CD4-positive, alpha-beta T cell treated with Interleukin-4 for 4 hours (primary cell): Measurements from ENCODE around the gene ZFP36L1.

ENCODE experiments used
- DNase-seq: peaks from one replicate; pipeline ENCODE4 v3.0.0-alpha.2; 2020

The ZFP36L1 gene

DNA sequence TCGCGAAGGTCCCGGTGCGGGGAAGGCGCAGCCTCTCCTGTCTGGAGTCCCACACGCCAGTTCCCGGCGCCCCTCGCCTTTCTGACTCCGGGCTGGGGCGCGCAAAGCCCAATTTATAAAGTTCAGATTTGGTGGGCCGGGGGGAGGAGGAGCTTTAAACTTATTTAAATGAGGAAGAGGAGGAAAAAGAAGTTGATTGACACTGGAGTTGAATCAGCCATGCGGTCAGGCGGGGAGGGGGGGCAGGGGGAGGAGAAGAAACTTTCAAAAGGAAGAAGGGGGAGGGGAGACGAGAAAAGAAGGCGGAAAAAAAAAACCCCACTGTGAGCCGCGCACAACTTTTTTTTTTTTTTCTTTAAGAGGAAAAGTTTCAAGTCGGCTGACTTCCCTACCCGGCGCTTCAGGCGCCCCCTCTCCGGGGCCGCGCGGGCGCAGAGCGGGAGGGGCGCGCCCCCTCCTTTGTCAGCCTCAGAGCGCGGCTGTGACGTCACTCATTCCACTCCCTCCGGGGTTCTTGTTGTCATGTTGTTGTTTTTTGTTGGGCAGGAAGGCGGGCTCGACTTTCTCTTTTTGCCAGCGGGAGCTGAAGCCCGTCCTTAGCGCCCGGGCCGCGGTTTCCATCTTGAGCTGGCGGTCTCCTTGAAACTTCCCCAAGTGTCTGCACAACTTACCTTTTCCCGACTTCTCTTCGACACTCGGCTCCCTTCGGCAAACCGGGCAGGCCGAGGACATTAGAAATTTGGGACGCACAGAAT lies at the start of gene ZFP36L1:
ZFP36L1 (minus strand) TSS at position 89 of the 755 bp plus-strand sequence. CDS start 129 bp downstream, outside the sequence.
- peak; percentile 97 for DNase-seq

GRCh38 chr14:68842298-68842697 lies 49.4 kb upstream of the ZFP36L1 start:
- DNase-seq, result no peak

DNA sequence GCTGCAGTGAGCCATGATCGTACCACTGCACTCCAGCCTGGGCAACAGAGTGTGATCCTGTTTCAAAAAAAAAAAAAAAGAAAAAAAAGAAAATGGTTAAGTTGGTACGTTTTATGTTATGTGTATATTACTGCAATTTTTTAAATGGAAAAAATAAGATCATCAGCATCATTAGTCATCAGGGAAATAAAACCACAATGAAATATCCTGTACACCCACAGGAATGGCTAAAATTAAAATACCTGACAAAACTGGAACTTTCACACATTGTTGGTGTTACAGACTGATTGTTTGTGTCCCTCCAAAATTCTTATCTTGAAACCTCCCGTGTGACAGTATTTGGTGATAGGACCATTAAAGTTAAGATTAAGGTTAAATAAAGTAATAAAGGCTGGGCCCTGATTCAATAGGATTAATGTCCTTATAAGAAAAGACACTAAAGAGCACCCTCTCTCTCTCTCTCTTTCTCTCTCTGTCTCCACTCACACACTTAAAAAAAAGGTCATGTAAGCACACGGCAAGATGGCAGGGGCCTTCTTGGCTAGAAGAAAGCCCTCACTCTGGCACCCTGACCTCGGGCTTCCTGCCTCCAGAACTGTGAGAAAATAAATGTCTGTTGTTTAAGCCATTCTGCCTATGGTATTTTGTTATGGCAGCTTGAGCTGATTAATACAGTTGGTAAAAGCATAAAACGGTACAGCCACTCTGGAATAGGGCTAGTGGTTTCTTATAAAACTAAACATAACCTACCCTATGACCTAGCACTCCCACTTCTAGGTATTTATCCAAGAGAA lies 48.3 kb upstream of the ZFP36L1 start:
- peak; percentile 20 for DNase-seq

DNA sequence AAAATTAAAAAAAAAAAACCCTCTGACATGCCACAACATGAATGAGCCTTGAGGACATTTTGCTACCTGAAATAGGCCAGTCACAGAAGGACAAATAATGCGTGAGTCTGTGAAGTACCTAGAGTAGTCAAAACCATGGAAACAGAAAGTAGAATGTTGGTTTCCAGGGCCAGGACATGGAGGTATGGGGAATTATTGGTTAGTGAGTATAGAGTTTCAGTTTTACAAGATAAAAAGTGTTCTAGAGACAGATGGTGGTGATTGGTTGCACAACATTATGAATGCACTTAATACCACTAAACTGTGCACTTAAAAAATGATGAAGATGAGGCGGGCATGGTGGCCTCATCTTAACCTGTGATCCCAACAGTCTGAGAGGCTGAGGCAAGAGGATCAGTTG lies 47.6 kb upstream of the ZFP36L1 start:
- DNase-seq, result no peak

DNA sequence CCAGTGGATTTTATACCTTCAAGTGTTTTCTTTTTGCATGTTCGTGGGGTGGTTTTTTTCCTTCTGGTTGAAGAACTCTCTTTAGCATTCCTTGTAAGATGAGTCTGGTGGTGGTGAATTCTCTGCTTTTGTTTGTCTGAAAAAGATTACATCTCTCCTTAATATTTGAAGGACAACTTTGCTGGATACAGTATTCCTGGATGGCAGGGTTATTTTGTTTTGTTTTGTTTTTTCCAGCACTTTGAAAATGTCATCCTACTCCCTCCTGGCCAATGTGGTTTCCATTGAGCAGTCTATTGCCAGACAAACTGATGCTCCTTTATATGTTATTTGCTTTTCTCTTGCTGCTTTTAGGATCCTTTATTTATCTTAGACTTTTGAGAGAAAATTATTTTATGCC lies 43.2 kb upstream of the ZFP36L1 start:
- no peak for DNase-seq

- DNase-seq, result no peak
Measured at GRCh38 chr14:68834816-68835215, 41.9 kb upstream of the ZFP36L1 start.

GRCh38 chr14:68828698-68829097 lies 35.8 kb upstream of the ZFP36L1 start:
- no peak for DNase-seq

GRCh38 chr14:68825729-68826128 lies 32.9 kb upstream of the ZFP36L1 start:
- no peak for DNase-seq

- DNase-seq, result peak; percentile 36
Measured at GRCh38 chr14:68824517-68825347, 31.9 kb upstream of the ZFP36L1 start.

- no peak for DNase-seq
Measured at GRCh38 chr14:68824207-68824516, 31.3 kb upstream of the ZFP36L1 start.

- no peak for DNase-seq
Measured at GRCh38 chr14:68823434-68824206, 30.8 kb upstream of the ZFP36L1 start.

DNA sequence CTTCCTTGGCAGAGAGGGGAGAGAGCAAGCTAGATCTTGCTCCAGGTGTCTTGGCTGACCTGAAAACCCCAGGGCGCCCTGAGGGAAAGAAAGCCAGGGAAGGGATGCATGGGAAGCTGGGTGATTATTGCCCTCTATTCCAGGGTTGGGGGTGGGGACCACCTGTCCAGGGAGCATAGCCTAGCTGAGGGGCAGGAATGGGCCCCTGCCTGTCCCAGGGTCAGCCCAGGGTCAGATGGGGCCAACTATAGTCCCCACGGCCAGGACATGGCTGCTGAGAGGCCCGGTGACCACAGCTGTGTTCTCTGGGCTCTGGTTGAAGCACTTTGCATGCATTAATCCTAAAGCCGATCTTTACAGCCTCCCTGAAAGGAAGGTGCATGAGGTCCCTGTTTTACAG lies 30.1 kb upstream of the ZFP36L1 start:
- no peak for DNase-seq

GRCh38 chr14:68822132-68822651 lies 29.3 kb upstream of the ZFP36L1 start:
- DNase-seq, result peak; percentile 46

- no peak for DNase-seq
Measured at GRCh38 chr14:68820999-68821683, 28.3 kb upstream of the ZFP36L1 start.

DNA sequence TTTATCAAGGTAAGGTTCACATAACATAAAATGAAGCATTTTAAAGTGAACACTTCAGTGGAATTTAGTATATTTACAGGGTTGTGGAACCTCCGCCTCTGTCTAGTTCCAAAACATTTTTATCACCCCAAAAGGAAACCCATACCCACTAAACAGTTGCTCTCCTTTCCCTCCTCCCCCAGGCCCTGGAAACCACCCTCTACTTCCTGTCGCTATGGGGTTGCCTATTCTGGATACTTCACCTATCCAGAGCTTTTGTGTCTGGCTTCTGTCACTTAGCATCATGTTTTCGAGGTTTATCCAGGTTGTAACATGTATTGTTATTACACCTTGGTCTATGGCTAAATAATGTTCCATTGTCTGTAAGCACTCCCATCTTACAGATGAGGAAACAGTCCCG lies 27.7 kb upstream of the ZFP36L1 start:
- peak; percentile 70 for DNase-seq

DNA sequence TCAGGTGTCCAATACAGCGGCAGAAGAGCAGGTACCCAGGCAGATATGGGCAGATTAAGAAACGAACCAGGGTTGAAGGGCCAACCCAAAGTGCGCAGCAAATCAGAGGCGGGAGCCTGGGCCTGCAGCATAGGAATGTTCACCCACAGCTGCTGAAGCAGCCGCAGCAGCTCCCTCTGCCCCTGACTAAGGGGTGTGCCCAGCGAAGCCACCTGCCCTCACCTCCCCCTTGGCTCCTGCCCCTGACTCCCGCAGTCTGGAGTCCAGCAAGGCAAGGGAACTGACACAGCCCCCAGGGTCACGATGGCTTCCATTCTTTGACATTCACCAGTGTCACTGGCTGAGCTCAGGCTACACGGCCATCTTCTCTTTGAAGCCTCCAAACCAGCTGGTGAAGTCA lies 27.3 kb upstream of the ZFP36L1 start:
- no peak for DNase-seq

- DNase-seq, result no peak
Measured at GRCh38 chr14:68819260-68819691, 26.4 kb upstream of the ZFP36L1 start.

GRCh38 chr14:68817506-68818212 lies 24.8 kb upstream of the ZFP36L1 start:
- DNase-seq, result no peak

DNA sequence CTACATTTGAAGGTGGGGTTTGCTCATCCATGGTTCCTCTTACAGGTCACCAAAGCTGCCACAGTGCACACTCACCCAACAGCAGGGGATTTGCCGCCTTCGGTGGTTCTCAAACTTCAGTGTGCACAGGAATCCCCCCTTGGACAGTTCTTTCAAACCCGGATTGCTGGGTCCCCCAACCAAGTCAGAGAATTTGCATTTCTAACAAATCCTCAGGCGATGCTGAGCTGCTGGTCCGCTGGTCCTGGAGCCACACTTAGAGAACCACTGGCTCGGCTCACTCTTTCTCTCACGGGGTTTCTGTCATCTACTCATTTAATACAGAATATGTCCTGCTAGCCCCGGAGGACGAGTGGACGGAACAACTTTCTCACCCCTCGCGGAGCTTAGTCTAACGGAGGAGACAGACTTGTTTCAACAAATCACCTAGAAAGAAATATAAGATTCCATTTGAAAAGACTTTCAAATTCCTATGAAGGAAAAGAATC lies 24.1 kb upstream of the ZFP36L1 start:
- no peak for DNase-seq

- peak; percentile 89 for DNase-seq
Measured at GRCh38 chr14:68816183-68816942, 23.5 kb upstream of the ZFP36L1 start.
